Measurements from ENCODE around the gene SEMA3F. TPM values are rescaled to one million over a fixed set of nuclear protein-coding genes. Genes with fewer than 3 reads are reported as not detected.

The SEMA3F gene
- total RNA-seq, 6 experiments from 2014 or later = 1.2 to 5.9 (median 4.2) TPM

GRCh38 chr3:50128001-50128400 is 27.1 kb upstream of the SEMA3F start:
- 76% methylated on average over 3 of the region's 4 CpGs for WGBS (ENCODE audit: insufficient coverage, low coverage, low lambda C conversion rate, missing lambda C conversion rate)
- no peaks in the 10 kb centered on the region for H3K36me3 ChIP-seq
- H3K27me3 ChIP-seq = no peaks in the 10 kb centered on the region
- ATAC-seq (no peak), DNase-seq (no peak)
- no peaks in the 10 kb centered on the region for H3K9me3 ChIP-seq
- intact Hi-C loops (cut with DNase I) = loop anchor here in 1 of 2 donors (10.0 kb wide), 1 partner anchor 137 kb away; the partner anchor contains the start of gene SEMA3B
- no peak overlapping the region for H3K4me3 ChIP-seq
- H3K27ac ChIP-seq = no peak overlapping the region
- no peak for TF ChIP-seq CTCF (IDR thresholded peaks at IDR 0.05)
- TF ChIP-seq POLR2A (IDR thresholded peaks at IDR 0.05) = no peak
- no peaks in the 10 kb centered on the region for H3K4me1 ChIP-seq

GRCh38 chr3:50130436-50130835 is 24.7 kb upstream of the SEMA3F start:
- Histone ChIP-seq H3K4me3 (no peak overlapping the region), H3K36me3 (no peaks in the 10 kb centered on the region), H3K9me3 (no peaks in the 10 kb centered on the region), H3K4me1 (no peaks in the 10 kb centered on the region), H3K27me3 (no peaks in the 10 kb centered on the region), H3K27ac (no peak overlapping the region)
- WGBS (ENCODE audit: insufficient coverage, low coverage, low lambda C conversion rate, missing lambda C conversion rate) = no CpG with 5 or more reads among the region's 2 CpGs
- intact Hi-C loops (cut with DNase I) = no loop called here
- DNase-seq (no peak), ATAC-seq (no peak)
- TF ChIP-seq POLR2A (IDR thresholded peaks at IDR 0.05) = no peak
- no peak for TF ChIP-seq CTCF (IDR thresholded peaks at IDR 0.05)

GRCh38 chr3:50132421-50133282 is 22.5 kb upstream of the SEMA3F start:
- ATAC-seq (no peak), DNase-seq (no peak)
- TF ChIP-seq CTCF (IDR thresholded peaks at IDR 0.05) = no peak
- no peak for TF ChIP-seq POLR2A (IDR thresholded peaks at IDR 0.05)
- Histone ChIP-seq H3K27me3 (no peaks in the 10 kb centered on the region), H3K4me3 (no peak overlapping the region), H3K9me3 (no peaks in the 10 kb centered on the region), H3K36me3 (no peaks in the 10 kb centered on the region), H3K4me1 (no peaks in the 10 kb centered on the region), H3K27ac (no peak overlapping the region)
- 27% methylated on average over 2 of the region's 6 CpGs for WGBS (ENCODE audit: insufficient coverage, low coverage, low lambda C conversion rate, missing lambda C conversion rate)
- intact Hi-C loops (cut with DNase I) = no loop called here

- H3K36me3 ChIP-seq = no peaks in the 10 kb centered on the region
- no peaks in the 10 kb centered on the region for H3K9me3 ChIP-seq
- intact Hi-C loops (cut with DNase I) = no loop called here
- no peak for DNase-seq
- no peak overlapping the region for H3K27ac ChIP-seq
- no peaks in the 10 kb centered on the region for H3K4me1 ChIP-seq
- TF ChIP-seq CTCF (IDR thresholded peaks at IDR 0.05) = no peak
- no peak for TF ChIP-seq POLR2A (IDR thresholded peaks at IDR 0.05)
- no peak overlapping the region for H3K4me3 ChIP-seq
- ATAC-seq = no peak
- WGBS (ENCODE audit: insufficient coverage, low coverage, low lambda C conversion rate, missing lambda C conversion rate) = 0% methylated on average over 1 of the region's 4 CpGs
- no peaks in the 10 kb centered on the region for H3K27me3 ChIP-seq
Observed at GRCh38 chr3:50133283-50133615, 21.9 kb upstream of the SEMA3F start.

Data from right lobe of liver (tissue), 6 donors.